Measurements from ENCODE around the gene EPAS1.

EPAS1 gene

DNA sequence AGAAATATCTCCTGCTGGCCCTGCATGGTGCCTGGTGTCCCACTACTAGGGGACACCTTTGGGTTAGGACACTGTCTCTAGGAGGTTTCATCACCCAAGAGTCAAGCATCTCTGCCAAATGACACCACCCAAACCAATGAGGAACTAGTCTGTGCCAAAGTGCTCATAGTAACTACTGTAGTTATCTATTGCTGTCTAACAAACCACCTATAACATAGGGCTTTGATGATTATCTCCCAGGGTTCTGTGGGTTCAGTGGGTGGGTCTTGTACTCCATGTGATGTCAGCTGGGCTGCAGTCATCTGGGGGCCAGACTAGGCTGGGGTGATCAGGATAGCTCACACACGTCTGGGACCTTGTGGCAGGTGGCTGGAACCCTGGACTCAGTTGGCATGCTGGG is 59.8 kb downstream of the EPAS1 start:
- Histone ChIP-seq H3K27me3 (ENCODE audit: control insufficient read depth, insufficient read depth, low read length) (no peaks in the 10 kb centered on the region), H3K9ac (ENCODE audit: low read length) (no peak overlapping the region), H3K4me1 (ENCODE audit: control insufficient read depth, insufficient read depth, low read length) (no peaks in the 10 kb centered on the region; the same call in 1 of the 2 replicates), H3K36me3 (ENCODE audit: control insufficient read depth, insufficient read depth, low read length) (no peaks in the 10 kb centered on the region), H3K4me3 (ENCODE audit: low read depth, low read length) (no peak overlapping the region), H3K27ac (ENCODE audit: low read depth, low read length) (no peak overlapping the region), H3K9me3 (ENCODE audit: control insufficient read depth, insufficient read depth, low read depth, low read length) (no peaks in the 10 kb centered on the region)

DNA sequence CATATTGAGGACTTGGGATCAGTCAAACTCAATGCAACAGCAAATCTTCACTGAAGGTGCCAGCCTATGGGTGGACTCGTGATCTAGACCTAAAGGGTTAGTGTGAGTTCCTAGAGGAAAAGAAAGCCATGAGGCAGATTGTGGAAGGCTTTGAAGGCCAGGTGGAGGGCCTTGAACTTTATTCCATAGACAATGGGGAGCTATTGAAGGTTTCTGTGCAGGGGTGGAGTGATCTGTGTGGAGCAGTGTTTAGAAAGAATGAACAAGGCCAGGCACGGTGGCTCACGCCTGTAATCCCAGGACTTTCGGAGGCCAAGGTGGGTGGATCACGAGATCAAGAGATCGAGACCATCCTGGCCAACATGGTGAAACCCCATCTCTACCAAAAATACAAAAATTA is 61.5 kb downstream of the EPAS1 start:
- no peaks in the 10 kb centered on the region for H3K36me3 ChIP-seq (ENCODE audit: control insufficient read depth, insufficient read depth, low read length)
- no peaks in the 10 kb centered on the region for H3K27me3 ChIP-seq (ENCODE audit: control insufficient read depth, insufficient read depth, low read length)
- H3K4me1 ChIP-seq (ENCODE audit: control insufficient read depth, insufficient read depth, low read length) = no peaks in the 10 kb centered on the region
- no peak overlapping the region for H3K4me3 ChIP-seq (ENCODE audit: low read depth, low read length)
- H3K9me3 ChIP-seq (ENCODE audit: control insufficient read depth, insufficient read depth, low read depth, low read length) = no peaks in the 10 kb centered on the region
- no peak overlapping the region for H3K27ac ChIP-seq (ENCODE audit: low read depth, low read length)
- no peak overlapping the region for H3K9ac ChIP-seq (ENCODE audit: low read length)

DNA sequence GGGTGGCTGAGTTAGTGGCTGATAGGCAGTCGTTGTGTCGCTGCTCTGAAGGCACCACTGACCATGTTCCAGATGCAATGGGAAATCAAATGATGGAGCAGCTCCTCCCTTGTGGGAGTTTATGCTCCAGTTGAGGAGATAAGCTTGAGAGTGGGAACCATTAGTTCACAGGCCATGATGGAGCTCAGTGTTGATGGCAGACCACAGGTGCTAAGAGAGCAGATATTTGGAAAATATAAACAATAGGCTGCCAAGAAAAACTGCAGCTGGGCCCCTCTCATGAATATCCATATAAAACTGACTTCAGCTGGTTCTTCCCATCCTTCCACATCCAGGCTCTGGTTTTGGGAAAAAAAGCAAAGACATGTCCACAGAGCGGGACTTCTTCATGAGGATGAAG is 63.1 kb downstream of the EPAS1 start:
- Histone ChIP-seq H3K9me3 (ENCODE audit: control insufficient read depth, insufficient read depth, low read depth, low read length) (no peaks in the 10 kb centered on the region), H3K27me3 (ENCODE audit: control insufficient read depth, insufficient read depth, low read length) (no peaks in the 10 kb centered on the region), H3K4me3 (ENCODE audit: low read depth, low read length) (no peak overlapping the region), H3K9ac (ENCODE audit: low read length) (no peak overlapping the region), H3K4me1 (ENCODE audit: control insufficient read depth, insufficient read depth, low read length) (no peaks in the 10 kb centered on the region), H3K36me3 (ENCODE audit: control insufficient read depth, insufficient read depth, low read length) (no peaks in the 10 kb centered on the region), H3K27ac (ENCODE audit: low read depth, low read length) (no peak overlapping the region)

DNA sequence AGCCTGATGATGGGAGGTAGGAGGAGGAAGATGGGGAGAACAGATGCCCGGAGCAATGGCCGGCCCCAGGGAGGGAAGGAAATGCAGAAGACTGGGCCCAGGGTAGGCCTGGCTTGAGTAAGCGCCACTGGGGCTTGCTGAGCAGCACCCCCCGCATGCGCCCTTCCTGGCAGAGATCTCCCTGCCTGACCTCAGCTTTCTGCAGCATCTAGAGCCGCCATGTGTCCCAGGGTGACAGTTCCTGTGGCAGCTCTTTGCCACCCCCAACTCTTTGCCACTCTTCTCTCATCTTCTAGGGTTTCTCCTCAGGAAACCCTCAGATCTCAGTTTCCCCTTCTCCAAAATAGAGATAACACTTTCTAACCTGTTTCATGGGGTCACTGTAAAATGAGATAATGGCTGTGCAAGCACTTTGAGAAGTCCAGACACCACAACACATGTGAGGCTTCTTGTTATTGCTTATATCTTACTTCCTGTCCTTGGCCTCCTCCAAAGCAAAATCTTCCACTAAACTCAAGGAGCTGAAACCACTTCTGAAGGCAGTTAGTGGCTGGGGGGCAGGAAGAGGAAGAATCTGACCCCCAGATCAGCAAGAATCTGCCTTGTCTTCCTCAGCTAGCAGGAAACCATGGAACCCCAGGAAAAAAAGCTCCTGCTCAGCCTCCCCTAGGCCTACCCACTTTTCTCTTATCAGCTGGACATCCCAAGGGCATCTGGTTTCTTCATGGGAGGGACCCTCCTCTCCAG is 64.9 kb downstream of the EPAS1 start:
- no peak overlapping the region for H3K9ac ChIP-seq (ENCODE audit: low read length)
- no peak overlapping the region for H3K4me3 ChIP-seq (ENCODE audit: low read depth, low read length)
- no peaks in the 10 kb centered on the region for H3K27me3 ChIP-seq (ENCODE audit: control insufficient read depth, insufficient read depth, low read length)
- no peaks in the 10 kb centered on the region for H3K36me3 ChIP-seq (ENCODE audit: control insufficient read depth, insufficient read depth, low read length)
- no peak overlapping the region for H3K27ac ChIP-seq (ENCODE audit: low read depth, low read length)
- H3K4me1 ChIP-seq (ENCODE audit: control insufficient read depth, insufficient read depth, low read length) = no peaks in the 10 kb centered on the region
- H3K9me3 ChIP-seq (ENCODE audit: control insufficient read depth, insufficient read depth, low read depth, low read length) = no peaks in the 10 kb centered on the region

GRCh38 chr2:46362667-46363012 is 65.4 kb downstream of the EPAS1 start:
- Histone ChIP-seq H3K4me3 (ENCODE audit: low read depth, low read length) (no peak overlapping the region), H3K9me3 (ENCODE audit: control insufficient read depth, insufficient read depth, low read depth, low read length) (no peaks in the 10 kb centered on the region), H3K27me3 (ENCODE audit: control insufficient read depth, insufficient read depth, low read length) (no peaks in the 10 kb centered on the region), H3K4me1 (ENCODE audit: control insufficient read depth, insufficient read depth, low read length) (no peaks in the 10 kb centered on the region), H3K27ac (ENCODE audit: low read depth, low read length) (no peak overlapping the region), H3K36me3 (ENCODE audit: control insufficient read depth, insufficient read depth, low read length) (no peaks in the 10 kb centered on the region), H3K9ac (ENCODE audit: low read length) (no peak overlapping the region)

GRCh38 chr2:46363535-46364170 is 66.4 kb downstream of the EPAS1 start:
- no peak overlapping the region for H3K9ac ChIP-seq (ENCODE audit: low read length)
- no peak overlapping the region for H3K4me3 ChIP-seq (ENCODE audit: low read depth, low read length)
- H3K9me3 ChIP-seq (ENCODE audit: control insufficient read depth, insufficient read depth, low read depth, low read length) = no peaks in the 10 kb centered on the region
- no peaks in the 10 kb centered on the region for H3K36me3 ChIP-seq (ENCODE audit: control insufficient read depth, insufficient read depth, low read length)
- no peaks in the 10 kb centered on the region for H3K27me3 ChIP-seq (ENCODE audit: control insufficient read depth, insufficient read depth, low read length)
- H3K27ac ChIP-seq (ENCODE audit: low read depth, low read length) = no peak overlapping the region
- H3K4me1 ChIP-seq (ENCODE audit: control insufficient read depth, insufficient read depth, low read length) = no peaks in the 10 kb centered on the region

DNA sequence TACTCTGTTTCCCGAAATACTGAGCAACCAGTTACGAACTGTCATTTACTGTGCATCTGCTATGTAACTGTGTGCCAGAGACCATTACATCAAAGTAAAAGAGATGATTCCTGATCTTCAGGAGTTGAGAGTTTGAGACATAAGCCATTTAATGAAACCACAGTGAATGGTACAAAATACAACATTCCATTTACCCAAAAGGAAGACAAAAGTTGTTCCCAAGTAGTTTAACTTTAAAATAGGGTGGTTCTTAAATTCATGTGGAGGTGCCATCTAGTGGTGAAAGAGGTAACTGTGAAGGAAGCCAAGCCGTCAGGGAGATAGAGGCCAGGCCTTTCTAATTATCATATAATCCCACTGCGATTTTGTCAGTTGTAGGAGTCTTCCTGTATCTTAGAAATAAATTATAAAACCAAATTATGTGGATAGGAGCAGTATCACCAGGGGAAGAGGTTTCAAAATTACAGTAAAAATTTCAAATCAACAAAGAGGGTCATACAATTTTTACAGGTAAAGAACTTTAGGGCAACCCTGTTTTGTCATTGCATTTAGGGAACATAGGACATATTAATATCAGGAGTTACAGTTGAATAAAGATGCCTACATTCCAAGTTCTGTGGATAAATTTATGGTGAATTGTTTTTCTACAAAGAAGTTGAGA is 67.7 kb downstream of the EPAS1 start:
- Histone ChIP-seq H3K9ac (ENCODE audit: low read length) (no peak overlapping the region), H3K4me3 (ENCODE audit: low read depth, low read length) (no peak overlapping the region), H3K27ac (ENCODE audit: low read depth, low read length) (no peak overlapping the region), H3K27me3 (ENCODE audit: control insufficient read depth, insufficient read depth, low read length) (no peaks in the 10 kb centered on the region), H3K9me3 (ENCODE audit: control insufficient read depth, insufficient read depth, low read depth, low read length) (no peaks in the 10 kb centered on the region), H3K4me1 (ENCODE audit: control insufficient read depth, insufficient read depth, low read length) (no peaks in the 10 kb centered on the region), H3K36me3 (ENCODE audit: control insufficient read depth, insufficient read depth, low read length) (no peaks in the 10 kb centered on the region)

GRCh38 chr2:46365913-46366667 is 68.9 kb downstream of the EPAS1 start:
- Histone ChIP-seq H3K9ac (ENCODE audit: low read length) (no peak overlapping the region), H3K9me3 (ENCODE audit: control insufficient read depth, insufficient read depth, low read depth, low read length) (no peaks in the 10 kb centered on the region), H3K4me1 (ENCODE audit: control insufficient read depth, insufficient read depth, low read length) (no peaks in the 10 kb centered on the region), H3K27me3 (ENCODE audit: control insufficient read depth, insufficient read depth, low read length) (no peaks in the 10 kb centered on the region), H3K4me3 (ENCODE audit: low read depth, low read length) (no peak overlapping the region), H3K27ac (ENCODE audit: low read depth, low read length) (no peak overlapping the region), H3K36me3 (ENCODE audit: control insufficient read depth, insufficient read depth, low read length) (no peaks in the 10 kb centered on the region)

DNA sequence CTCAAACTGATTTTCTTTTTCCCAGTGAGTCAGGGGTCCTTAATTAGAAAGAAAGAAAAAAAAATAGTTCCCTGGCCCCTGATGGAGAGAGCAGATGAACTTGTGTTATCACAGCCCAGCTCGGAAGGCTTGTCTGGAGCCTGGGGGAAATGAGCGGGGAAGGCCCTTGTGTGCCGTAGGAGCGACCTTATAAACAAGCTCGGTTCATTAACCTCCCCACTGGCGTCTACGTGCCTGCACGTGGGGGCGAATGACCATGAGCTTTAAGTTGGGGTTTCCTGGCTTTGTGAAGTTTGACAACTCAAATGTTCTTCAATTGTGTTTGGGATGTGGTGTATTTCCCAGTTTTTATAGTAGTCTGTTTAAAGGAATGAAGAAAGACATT is 69.5 kb downstream of the EPAS1 start:
- Histone ChIP-seq H3K9ac (ENCODE audit: low read length) (no peak overlapping the region), H3K36me3 (ENCODE audit: control insufficient read depth, insufficient read depth, low read length) (no peaks in the 10 kb centered on the region), H3K27me3 (ENCODE audit: control insufficient read depth, insufficient read depth, low read length) (no peaks in the 10 kb centered on the region), H3K27ac (ENCODE audit: low read depth, low read length) (no peak overlapping the region), H3K4me1 (ENCODE audit: control insufficient read depth, insufficient read depth, low read length) (no peaks in the 10 kb centered on the region), H3K9me3 (ENCODE audit: control insufficient read depth, insufficient read depth, low read depth, low read length) (no peaks in the 10 kb centered on the region), H3K4me3 (ENCODE audit: low read depth, low read length) (no peak overlapping the region)

- Histone ChIP-seq H3K36me3 (ENCODE audit: control insufficient read depth, insufficient read depth, low read length) (no peaks in the 10 kb centered on the region), H3K4me1 (ENCODE audit: control insufficient read depth, insufficient read depth, low read length) (no peaks in the 10 kb centered on the region), H3K9ac (ENCODE audit: low read length) (peak overlapping the region; percentile 10), H3K9me3 (ENCODE audit: control insufficient read depth, insufficient read depth, low read depth, low read length) (no peaks in the 10 kb centered on the region), H3K4me3 (ENCODE audit: low read depth, low read length) (no peak overlapping the region), H3K27me3 (ENCODE audit: control insufficient read depth, insufficient read depth, low read length) (no peaks in the 10 kb centered on the region), H3K27ac (ENCODE audit: low read depth, low read length) (no peak overlapping the region)
These were observed 70.1 kb downstream of the EPAS1 start for GRCh38 chr2:46367286-46367685.

GRCh38 chr2:46368401-46368800 is 71.2 kb downstream of the EPAS1 start:
- Histone ChIP-seq H3K9ac (ENCODE audit: low read length) (no peak overlapping the region), H3K36me3 (ENCODE audit: control insufficient read depth, insufficient read depth, low read length) (no peaks in the 10 kb centered on the region), H3K27ac (ENCODE audit: low read depth, low read length) (no peak overlapping the region), H3K9me3 (ENCODE audit: control insufficient read depth, insufficient read depth, low read depth, low read length) (peaks cover 3% of the 10 kb centered on the region; the same call in 1 of the 2 replicates), H3K4me3 (ENCODE audit: low read depth, low read length) (no peak overlapping the region), H3K27me3 (ENCODE audit: control insufficient read depth, insufficient read depth, low read length) (no peaks in the 10 kb centered on the region), H3K4me1 (ENCODE audit: control insufficient read depth, insufficient read depth, low read length) (no peaks in the 10 kb centered on the region)
